ENCODE data around the gene DST.

Gene DST

GRCh38 chr6:56479381-56479780 is 163.3 kb downstream of the DST start:
- no peak for TF ChIP-seq CTCF (IDR thresholded peaks at IDR 0.05; ENCODE audit: low read depth, low read length, missing control alignments)
- Histone ChIP-seq H3K27ac (no peak overlapping the region), H3K36me3 (replicated peaks) (peaks cover 40% of the 10 kb centered on the region), H3K4me3 (ENCODE audit: low read depth, low read length) (no peak overlapping the region), H3K27me3 (replicated peaks) (no peaks in the 10 kb centered on the region)
- DNase-seq: no peak
- in situ Hi-C loops (cut with HindIII; ENCODE audit: low pct_ligation_motif_present, low sequenced_read_pairs): no loop called here

DNA sequence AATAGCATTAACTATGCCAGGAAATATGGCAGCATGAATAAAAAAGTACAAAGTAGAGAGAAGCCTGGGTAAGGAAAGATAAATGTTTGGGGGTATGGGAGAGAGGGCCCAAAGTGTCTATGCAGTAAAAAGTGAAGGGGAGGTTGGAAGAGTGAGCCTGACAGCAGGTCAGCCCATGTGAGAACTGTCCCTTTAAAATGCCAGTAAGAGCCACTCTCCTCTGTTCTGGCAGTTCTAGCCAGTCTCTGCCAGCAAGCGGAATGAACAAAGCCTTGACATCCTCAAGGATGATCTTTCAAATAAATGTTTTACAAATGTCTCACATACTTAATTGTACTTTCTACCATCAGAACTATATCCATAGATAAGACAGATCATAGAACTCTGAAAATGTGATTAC is 164.5 kb downstream of the DST start:
- H3K27ac ChIP-seq: no peak overlapping the region
- peaks cover 47% of the 10 kb centered on the region for H3K36me3 ChIP-seq (replicated peaks)
- H3K4me3 ChIP-seq (ENCODE audit: low read depth, low read length): no peak overlapping the region
- no peaks in the 10 kb centered on the region for H3K27me3 ChIP-seq (replicated peaks)
- DNase-seq: no peak
- TF ChIP-seq CTCF (IDR thresholded peaks at IDR 0.05; ENCODE audit: low read depth, low read length, missing control alignments): no peak
- in situ Hi-C loops (cut with HindIII; ENCODE audit: low pct_ligation_motif_present, low sequenced_read_pairs): no loop called here

GRCh38 chr6:56477241-56477640 is 165.4 kb downstream of the DST start:
- in situ Hi-C loops (cut with HindIII; ENCODE audit: low pct_ligation_motif_present, low sequenced_read_pairs): no loop called here
- no peak for TF ChIP-seq CTCF (IDR thresholded peaks at IDR 0.05; ENCODE audit: low read depth, low read length, missing control alignments)
- Histone ChIP-seq H3K36me3 (replicated peaks) (peaks cover 53% of the 10 kb centered on the region), H3K4me3 (ENCODE audit: low read depth, low read length) (no peak overlapping the region), H3K27me3 (replicated peaks) (no peaks in the 10 kb centered on the region), H3K27ac (no peak overlapping the region)
- DNase-seq: no peak

DNA sequence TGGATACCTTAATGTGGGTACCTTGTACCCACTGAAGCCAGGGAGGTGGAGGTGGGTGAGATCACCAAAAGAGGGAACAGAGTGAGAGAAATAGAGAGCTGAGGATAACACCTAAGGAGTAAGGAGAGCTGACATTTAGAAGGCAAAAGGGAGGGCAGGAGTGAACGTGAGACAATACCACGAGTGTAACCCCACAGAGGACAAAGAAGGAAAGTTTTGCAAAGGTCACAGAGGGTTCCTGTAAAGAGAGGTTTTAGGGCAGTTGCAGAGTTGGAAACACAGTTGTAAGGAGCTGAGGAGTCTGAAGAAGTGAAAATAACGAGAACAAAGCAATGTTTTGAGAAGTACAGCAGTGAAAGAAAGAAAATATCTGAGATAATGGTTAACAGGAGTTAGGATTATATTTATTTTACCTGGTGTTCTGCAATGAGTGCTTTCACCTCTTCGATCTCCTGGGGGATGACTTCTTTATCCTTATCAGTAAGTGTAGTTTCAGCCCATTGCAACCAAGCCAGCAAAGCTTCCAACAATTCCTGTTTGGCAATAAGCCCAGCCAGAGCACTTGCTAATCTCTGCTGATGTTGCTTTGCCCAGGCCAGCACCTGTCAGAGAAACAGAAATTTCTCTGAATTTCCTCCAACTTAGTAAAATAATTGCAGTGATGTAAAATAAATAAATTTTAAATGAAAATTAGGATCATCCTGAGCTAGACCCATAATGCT is 166.8 kb downstream of the DST start:
- peak; percentile 50 for DNase-seq
- Histone ChIP-seq H3K4me3 (ENCODE audit: low read depth, low read length) (no peak overlapping the region), H3K27me3 (replicated peaks) (no peaks in the 10 kb centered on the region), H3K27ac (no peak overlapping the region), H3K36me3 (replicated peaks) (peaks cover 55% of the 10 kb centered on the region)
- no peak for TF ChIP-seq CTCF (IDR thresholded peaks at IDR 0.05; ENCODE audit: low read depth, low read length, missing control alignments)
- in situ Hi-C loops (cut with HindIII; ENCODE audit: low pct_ligation_motif_present, low sequenced_read_pairs): no loop called here

DNA sequence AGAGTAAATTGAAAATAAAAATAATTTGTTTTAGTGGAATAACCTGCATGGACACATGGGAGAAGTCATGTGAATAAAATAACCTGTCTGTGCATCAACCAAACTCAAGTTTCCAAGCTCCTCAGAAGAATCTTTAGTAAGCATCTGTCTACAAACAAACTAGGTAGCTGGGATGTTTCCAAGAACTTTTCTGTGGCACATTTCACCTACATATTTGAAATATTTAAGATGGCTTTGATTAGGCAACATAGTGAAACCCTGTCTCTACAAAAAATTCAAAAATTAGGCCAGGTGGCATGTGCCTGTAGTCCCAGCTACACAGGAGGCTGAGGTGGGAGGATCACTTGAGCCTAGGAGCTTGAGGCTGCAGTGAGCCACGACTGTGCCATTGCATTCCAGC is 168.2 kb downstream of the DST start:
- no peak for TF ChIP-seq CTCF (IDR thresholded peaks at IDR 0.05; ENCODE audit: low read depth, low read length, missing control alignments)
- DNase-seq: no peak
- Histone ChIP-seq H3K36me3 (replicated peaks) (peaks cover 49% of the 10 kb centered on the region), H3K27me3 (replicated peaks) (no peaks in the 10 kb centered on the region), H3K27ac (no peak overlapping the region), H3K4me3 (ENCODE audit: low read depth, low read length) (no peak overlapping the region)
- in situ Hi-C loops (cut with HindIII; ENCODE audit: low pct_ligation_motif_present, low sequenced_read_pairs): no loop called here

DNA sequence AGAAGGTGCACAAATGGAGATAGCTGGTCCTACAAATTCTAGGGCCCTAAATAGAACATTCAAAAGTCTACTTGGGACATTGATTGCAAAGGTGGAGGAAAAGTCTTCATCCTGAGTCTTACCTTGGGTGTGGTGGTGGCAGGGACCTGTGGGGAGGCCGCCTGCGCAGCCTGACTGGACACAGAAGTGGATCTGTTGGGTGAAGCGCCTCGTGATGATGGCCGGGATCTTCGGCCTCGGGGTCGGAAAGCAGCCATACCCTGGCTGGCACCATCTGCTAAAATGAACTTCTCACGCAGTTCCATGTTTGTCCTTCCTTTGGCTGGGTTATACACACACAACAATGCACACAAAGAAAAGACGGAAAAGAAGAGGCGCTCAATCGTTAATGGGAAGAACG is 179.2 kb downstream of the DST start:
- no peak for DNase-seq
- Histone ChIP-seq H3K36me3 (replicated peaks) (peaks cover 59% of the 10 kb centered on the region), H3K27ac (no peak overlapping the region), H3K27me3 (replicated peaks) (no peaks in the 10 kb centered on the region), H3K4me3 (ENCODE audit: low read depth, low read length) (no peak overlapping the region)
- in situ Hi-C loops (cut with HindIII; ENCODE audit: low pct_ligation_motif_present, low sequenced_read_pairs): no loop called here
- no peak for TF ChIP-seq CTCF (IDR thresholded peaks at IDR 0.05; ENCODE audit: low read depth, low read length, missing control alignments)
